Mucosa of descending colon (tissue), 3 donors: ENCODE data around the gene PDE6A. TPM values are rescaled to one million over a fixed set of nuclear protein-coding genes. Genes with fewer than 3 reads are reported as not detected.

Source experiments
- ATAC-seq: fragments of 200-7000 bp; cut with Tn5 transposase; one replicate; pipeline ENCODE4 v1.9.1; 2020; ENCODE audit warnings: mild to moderate bottlenecking, moderate library complexity
- DNase-seq, 3 donors: peaks; one replicate each; pipeline ENCODE4 v3.0.0-alpha.2; 2020
- H3K36me3 ChIP-seq: fragments of 200-600 bp; one replicate; pipeline ENCODE4 v1.8.0; 2021; ENCODE audit warnings: low read depth, mild to moderate bottlenecking
- H3K4me1 ChIP-seq: fragments of 200-600 bp; one replicate; pipeline ENCODE4 v1.8.0; 2021; ENCODE audit warnings: low read depth, mild to moderate bottlenecking
- H3K4me3 ChIP-seq: fragments of 200-600 bp; one replicate; pipeline ENCODE4 v1.8.0; 2021; ENCODE audit warnings: mild to moderate bottlenecking
- H3K9me3 ChIP-seq: fragments of 200-600 bp; one replicate; pipeline ENCODE4 v1.8.0; 2021; ENCODE audit warnings: mild to moderate bottlenecking
- CTCF ChIP-seq: fragments of 200-600 bp; IDR thresholded peaks from one replicate; pipeline ENCODE4 v1.8.0; 2022; ENCODE audit warnings: antibody characterized with exemption, mild to moderate bottlenecking
- intact Hi-C, 2 donors: fragments of 100-400 bp; cut with DNase I in 1 of 2; cut with micrococcal nuclease in 1 of 2; formaldehyde crosslinking; loops; one replicate each; pipeline versions ENCODE4 v1.11.0 to v1.11.1; 2022; cut with DNase I, micrococcal nuclease
- total RNA-seq, 3 donors: library from RNA; stranded (reverse); fragmentation: NEBNext Ultra II Directional in 2 of 3; extraction: Animal tissue kit (Norgen Biotek cat#: 25700) in 2 of 3; gene quantifications; one replicate each; pipeline versions ENCODE4 v1.2.1 to v1.2.4, GENCODE V29; 2021 to 2023
- donor health status: DM: no; HTN: no; CAD: no; lungs with moderate emphysema.
- donor health status: DM: no; HTN: no; CAD: no.
- donor health status: DM: no; HTN: yes; CAD: no.

The PDE6A gene
- total RNA-seq, 3 donors from 2014 or later = 1.6 to 7.3 (median 3.4) TPM

GRCh38 chr5:149826574-149826973, 118.0 kb downstream of the PDE6A start:
- intact Hi-C loops = loop anchor here (5.0 to 10.0 kb wide), 5 partner anchors 52 to 192 kb away; partner anchors contain the start of gene PPARGC1B (in 1 of the 2)
- ATAC-seq = no peak
- peaks cover 16% of the 10 kb centered on the region for H3K4me1 ChIP-seq

GRCh38 chr5:149824846-149825245, 119.7 kb downstream of the PDE6A start:
- no peak for TF ChIP-seq CTCF
- peaks cover 21% of the 10 kb centered on the region for H3K4me1 ChIP-seq
- DNase-seq (no peak), ATAC-seq (no peak)
- H3K4me3 ChIP-seq = no peak overlapping the region
- H3K9me3 ChIP-seq = no peaks in the 10 kb centered on the region
- H3K36me3 ChIP-seq = peaks cover 5% of the 10 kb centered on the region
- intact Hi-C loops = loop anchor here (5.0 to 10.0 kb wide), 5 partner anchors 50 to 190 kb away; partner anchors contain the start of gene PPARGC1B (in 1 of the 2)

More at GRCh38 chr5:149826574-149826973, 118.0 kb downstream of the PDE6A start:
- Histone ChIP-seq H3K4me3 (no peak overlapping the region), H3K9me3 (no peaks in the 10 kb centered on the region), H3K36me3 (peaks cover 5% of the 10 kb centered on the region)
- no peak for DNase-seq
- TF ChIP-seq CTCF = no peak

GRCh38 chr5:149824120-149824519, 120.5 kb downstream of the PDE6A start:
- Histone ChIP-seq H3K9me3 (no peaks in the 10 kb centered on the region), H3K4me1 (peaks cover 21% of the 10 kb centered on the region), H3K36me3 (peaks cover 5% of the 10 kb centered on the region), H3K4me3 (no peak overlapping the region)
- TF ChIP-seq CTCF = no peak
- intact Hi-C loops = loop anchor here in 1 of 2 donors (10.0 kb wide), 2 partner anchors 49 to 189 kb away; no protein-coding TSS in a partner anchor
- ATAC-seq = no peak
- no peak for DNase-seq

GRCh38 chr5:149823375-149823774, 121.2 kb downstream of the PDE6A start:
- DNase-seq = no peak
- H3K4me1 ChIP-seq = peaks cover 21% of the 10 kb centered on the region
- no peak overlapping the region for H3K4me3 ChIP-seq
- peaks cover 5% of the 10 kb centered on the region for H3K36me3 ChIP-seq
- intact Hi-C loops = loop anchor here in 1 of 2 donors (10.0 kb wide), 2 partner anchors 49 to 189 kb away; no protein-coding TSS in a partner anchor
- no peak for ATAC-seq
- no peaks in the 10 kb centered on the region for H3K9me3 ChIP-seq
- TF ChIP-seq CTCF = no peak

- intact Hi-C loops = loop anchor here in 1 of 2 donors (10.0 kb wide), 2 partner anchors 48 to 188 kb away; no protein-coding TSS in a partner anchor
Measured at GRCh38 chr5:149822301-149822700, 122.3 kb downstream of the PDE6A start.

More at GRCh38 chr5:149822301-149822700, 122.3 kb downstream of the PDE6A start:
- ATAC-seq (no peak), DNase-seq (no peak)
- peaks cover 24% of the 10 kb centered on the region for H3K4me1 ChIP-seq
- H3K9me3 ChIP-seq = no peaks in the 10 kb centered on the region
- TF ChIP-seq CTCF = no peak
- peaks cover 4% of the 10 kb centered on the region for H3K36me3 ChIP-seq
- no peak overlapping the region for H3K4me3 ChIP-seq
